Measurements from ENCODE around the gene WASL.
"Not testable (repeated sequence)": the region's sequence is repeated elsewhere in the genome, so short reads cannot be mapped to it uniquely, and the experiment has no call there.

Gene WASL

DNA sequence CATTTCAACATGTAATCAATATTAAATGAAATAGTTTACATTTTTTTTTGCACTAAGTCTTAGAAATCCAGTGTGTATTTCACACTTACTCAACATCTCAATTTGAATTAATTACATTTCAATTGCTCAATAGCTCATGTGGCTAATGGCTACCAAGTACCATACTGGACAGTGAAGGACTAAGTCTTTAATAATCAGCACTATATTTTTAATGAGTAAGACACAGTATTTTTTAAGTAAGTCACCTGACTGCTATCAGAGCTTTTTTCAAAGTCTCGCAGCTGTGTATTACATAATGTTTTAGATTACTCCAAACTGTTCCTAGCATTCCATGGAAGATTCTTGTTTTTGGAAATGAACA is 19.6 kb downstream of the WASL start:
- DNase-seq: no peak

GRCh38 chr7:123727071-123727837 is 21.5 kb downstream of the WASL start:
- DNase-seq: no peak

GRCh38 chr7:123725586-123726171 is 23.1 kb downstream of the WASL start:
- DNase-seq: no peak

DNA sequence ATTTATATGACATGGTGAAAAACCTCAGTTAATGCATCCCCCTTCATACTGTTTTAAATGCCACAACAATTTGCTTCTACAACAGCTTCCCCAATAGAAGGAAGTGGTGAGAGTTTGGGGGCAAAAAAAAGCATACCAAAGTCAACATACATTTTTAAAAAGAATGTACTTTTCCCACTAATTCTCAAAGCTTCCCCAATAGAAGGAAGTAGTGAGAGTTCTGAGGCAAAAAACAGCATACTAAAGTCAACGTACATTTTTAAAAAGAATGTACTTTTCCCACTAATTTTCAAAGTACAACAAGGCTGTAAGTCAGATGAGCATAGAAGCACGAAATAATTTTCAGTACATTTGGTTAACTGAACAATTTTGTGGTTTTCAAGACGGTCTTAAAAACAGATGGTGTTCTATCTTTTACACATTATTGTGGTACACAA is 24.0 kb downstream of the WASL start:
- no peak for DNase-seq

DNA sequence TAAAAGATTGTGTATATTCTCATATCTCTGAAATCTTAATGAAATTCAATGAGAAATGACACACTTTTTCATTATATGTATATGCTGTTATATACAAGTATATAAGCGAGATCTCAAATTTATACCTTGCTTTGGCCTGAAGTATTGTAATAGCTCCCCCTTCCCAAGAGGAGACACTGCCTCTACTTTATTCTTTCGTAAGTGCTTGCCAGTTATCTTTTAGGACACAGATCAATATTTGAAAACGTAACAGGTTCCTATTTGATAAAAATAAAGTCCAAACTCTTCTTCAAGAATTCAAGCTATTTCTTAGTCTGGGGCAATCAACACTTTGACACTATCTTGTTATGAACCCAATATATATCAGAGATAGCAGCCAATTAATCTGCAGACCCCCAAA is 24.9 kb downstream of the WASL start:
- DNase-seq: no peak

GRCh38 chr7:123720527-123720926 is 28.3 kb downstream of the WASL start:
- DNase-seq: not testable (repeated sequence)

- DNase-seq: no peak
Measured at GRCh38 chr7:123719197-123719721, 29.5 kb downstream of the WASL start.

GRCh38 chr7:123718773-123719172 is 30.0 kb downstream of the WASL start:
- DNase-seq: no peak

GRCh38 chr7:123717689-123718088 is 31.1 kb downstream of the WASL start:
- no peak for DNase-seq

GRCh38 chr7:123716877-123717276 is 31.9 kb downstream of the WASL start:
- no peak for DNase-seq

DNA sequence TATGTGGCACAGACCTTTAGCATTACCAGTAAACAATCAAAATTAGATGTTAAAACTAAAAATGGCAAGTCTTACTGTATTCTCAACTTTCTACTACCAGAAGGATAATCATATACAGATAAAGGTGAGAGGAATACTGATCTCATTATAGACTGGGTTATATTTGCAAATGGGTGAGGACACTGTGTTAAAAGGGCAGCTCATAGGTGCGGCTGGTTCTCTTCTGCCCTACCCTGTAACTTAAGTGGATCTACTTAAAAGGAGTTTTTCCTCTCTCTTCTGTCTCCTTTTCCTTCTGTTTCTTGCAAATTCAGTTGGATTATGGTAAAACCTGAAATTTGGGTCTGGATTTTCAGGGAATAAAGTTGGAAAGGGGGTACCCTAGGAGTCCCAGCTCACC is 33.0 kb downstream of the WASL start:
- DNase-seq: no peak

DNA sequence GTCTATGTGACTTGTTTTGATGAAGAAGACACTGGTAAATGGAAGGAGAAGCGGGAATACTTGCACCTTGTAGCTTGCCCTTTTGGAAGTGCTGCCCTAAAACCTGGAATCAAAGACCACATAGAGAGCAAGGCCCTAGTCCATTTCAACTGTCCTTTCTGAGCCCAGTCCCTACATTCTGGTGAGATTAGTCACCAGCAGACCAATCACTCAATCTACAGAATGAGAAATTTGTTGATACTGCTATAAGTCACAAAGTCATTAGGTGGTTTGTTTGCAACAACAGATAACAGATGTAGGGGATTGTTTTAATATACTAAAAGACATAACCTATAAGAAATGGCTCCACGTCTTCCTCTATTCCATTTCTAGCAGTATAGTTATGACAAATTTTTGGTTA is 33.6 kb downstream of the WASL start:
- no peak for DNase-seq

- DNase-seq: no peak
Measured at GRCh38 chr7:123714296-123715080, 34.3 kb downstream of the WASL start.

DNA sequence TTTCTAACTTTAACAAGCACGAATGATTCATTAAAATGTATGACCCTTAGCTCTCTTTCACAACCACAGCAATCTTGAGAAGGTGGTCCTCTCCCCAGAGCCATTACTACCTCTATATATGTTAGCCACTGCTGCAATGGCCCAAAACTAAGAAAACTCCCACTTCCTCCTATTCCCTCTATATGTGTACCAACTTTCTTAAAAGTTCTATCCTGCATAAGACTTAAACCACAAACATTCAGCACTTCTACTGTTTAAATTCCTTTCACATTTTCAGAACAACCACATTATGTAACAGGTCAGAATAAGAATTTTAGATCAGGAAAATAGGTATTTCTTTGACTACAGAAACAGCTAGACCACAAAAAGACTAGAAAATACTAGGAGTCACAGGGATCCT is 36.2 kb downstream of the WASL start:
- no peak for DNase-seq

GRCh38 chr7:123711832-123712293 is 36.9 kb downstream of the WASL start:
- no peak for DNase-seq

DNA sequence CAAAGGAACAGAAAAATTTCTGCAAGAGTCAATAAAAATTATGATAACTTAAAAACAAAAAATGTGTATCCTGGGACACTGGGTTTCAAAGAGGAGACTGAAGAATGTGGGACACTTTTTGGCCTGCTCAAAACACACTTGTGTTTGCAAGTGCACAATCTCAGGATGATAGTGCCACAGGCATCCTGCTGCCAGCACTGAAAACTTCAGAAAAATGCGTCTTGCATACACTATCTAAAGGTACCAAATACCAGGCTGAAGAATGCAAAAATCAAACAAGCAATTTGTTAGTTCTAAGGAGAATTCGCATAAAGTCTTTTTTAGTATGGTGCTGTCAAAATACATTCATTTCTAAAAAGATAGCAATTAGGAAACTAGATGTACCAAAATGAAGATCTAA is 38.1 kb downstream of the WASL start:
- DNase-seq: no peak

GRCh38 chr7:123709525-123709924 is 39.3 kb downstream of the WASL start:
- no peak for DNase-seq

- no peak for DNase-seq
Measured at GRCh38 chr7:123705211-123705901, 43.4 kb downstream of the WASL start.

GRCh38 chr7:123695944-123696677 is 52.7 kb downstream of the WASL start:
- DNase-seq: no peak

GRCh38 chr7:123692471-123692877 is 56.3 kb downstream of the WASL start:
- DNase-seq: no peak

GRCh38 chr7:123690550-123690949 is 58.3 kb downstream of the WASL start:
- DNase-seq: no peak

DNA sequence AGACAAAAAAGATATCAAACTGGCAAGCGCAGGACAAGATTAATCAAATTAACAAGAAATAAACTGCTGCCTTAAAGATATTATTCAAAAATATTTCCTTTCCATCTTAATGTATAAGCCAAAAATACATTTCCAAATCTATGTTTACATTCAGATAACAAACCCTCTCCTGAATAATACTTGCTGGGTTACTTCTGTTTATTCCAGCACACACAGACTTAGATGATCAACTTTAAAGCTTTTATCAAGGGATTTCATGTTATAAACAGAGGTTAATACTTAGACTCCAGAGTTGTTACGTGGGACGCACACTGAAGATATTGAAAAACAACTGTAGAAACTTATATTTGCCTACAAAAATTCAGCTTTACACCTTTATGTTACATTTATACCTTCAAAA is 59.6 kb downstream of the WASL start:
- no peak for DNase-seq

Data from activated T-cell treated with anti-CD3 and anti-CD28 coated beads for 4 hours (primary cell).